HCT116 (cell line): ENCODE results near the gene TGFBR1. TPM values are rescaled to one million over a fixed set of nuclear protein-coding genes. Genes with fewer than 3 reads are reported as not detected.

Source experiments
- ATAC-seq: fragments of 200-7000 bp; cut with Tn5 transposase; 2 replicates; pipeline ENCODE4 v1.9.1; 2020; ENCODE audit warnings: mild to moderate bottlenecking, moderate library complexity
- BruUV-seq: library from RNA; stranded (reverse); fragments of 400-500 nt; replicated peaks from 2 replicates; lab custom pipeline; 2021; lab: Mats Ljungman, UMichigan
- CTCF ChIA-PET: fragments of 300-600 bp; sonication (Branson Sonifier 250); formaldehyde crosslinking; loops from one replicate; lab custom pipeline; 2021; ENCODE audit warnings: antibody characterized with exemption; lab: Charles Lee
- POLR2A ChIA-PET: fragments of 300-600, 350-600 bp; sonication (Branson Sonifier 250); formaldehyde crosslinking; loops from one replicate; lab custom pipeline; 2021; ENCODE audit warnings: antibody characterized with exemption; lab: Charles Lee
- RAD21 ChIA-PET, 2 experiments: fragments of 300-600 bp; sonication (Branson Sonifier 250); formaldehyde crosslinking; loops; one replicate each; lab custom pipeline; 2023; ENCODE audit warnings: low total read pairs in 2 of 2; ENCODE audit not compliant: uncharacterized antibody in 2 of 2, unreplicated experiment in 2 of 2, low non-redundant PET in 1 of 2; lab: Charles Lee
- DNase-seq: peaks from one replicate; pipeline ENCODE4 v3.0.0-alpha.2; 2010; ENCODE audit warnings: low read depth, low spot score
- H2AFZ ChIP-seq: fragments of 200-600 bp; shearing (Covaris generic), sonication (generic); 2 replicates; pipeline ENCODE4 v1.6.1; 2017; ENCODE audit warnings: low read depth, mixed run types, mixed read lengths, antibody characterized with exemption, low read length; ENCODE audit not compliant: poor library complexity, severe bottlenecking
- H3K27ac ChIP-seq: 2 replicates; pipeline ENCODE4 v1.5.1; 2012; ENCODE audit warnings: low read depth, low read length
- H3K27me3 ChIP-seq: fragments of 200-600 bp; sonication (generic); 2 replicates; pipeline ENCODE4 v1.6.1; 2016; ENCODE audit warnings: mixed run types, low read length, mixed read lengths; ENCODE audit not compliant: insufficient read depth
- H3K36me3 ChIP-seq, 2 experiments: fragments of 200-500 bp in 1 of 2; fragments of 200-600 bp in 1 of 2; sonication (Bioruptor generic) in 1 of 2; sonication (generic) in 1 of 2; 2 replicates each; pipeline versions ENCODE4 v1.5.1 to v1.6.1; 2014 to 2016; ENCODE audit warnings: low read length in 2 of 2, inconsistent platforms in 1 of 2, mixed read lengths in 1 of 2, mixed run types in 1 of 2; ENCODE audit not compliant: insufficient read depth in 2 of 2, control insufficient read depth in 1 of 2
- H3K4me1 ChIP-seq, 2 experiments: fragments of 200-600 bp in 1 of 2; sonication (generic) in 1 of 2; 2 replicates each; pipeline versions ENCODE4 v1.5.1 to v1.6.1; 2012 to 2017; ENCODE audit warnings: low read length in 2 of 2, inconsistent platforms in 1 of 2, mild to moderate bottlenecking in 1 of 2, mixed read lengths in 1 of 2, mixed run types in 1 of 2, moderate library complexity in 1 of 2; ENCODE audit not compliant: insufficient read depth in 2 of 2, control insufficient read depth in 1 of 2
- H3K4me2 ChIP-seq: fragments of 200-600 bp; sonication (generic); 2 replicates; pipeline ENCODE4 v1.6.1; 2017; ENCODE audit warnings: mixed run types, low read length, mixed read lengths
- H3K4me3 ChIP-seq, 2 experiments: fragments of 200-600 bp in 1 of 2; sonication (generic) in 1 of 2; replicated peaks in 1 of 2; 2 replicates each; pipeline ENCODE4 v1.5.1; 2011 to 2016; ENCODE audit warnings: low read length in 2 of 2, control low read depth in 1 of 2, low read depth in 1 of 2, mild to moderate bottlenecking in 1 of 2, mixed read lengths in 1 of 2, mixed run types in 1 of 2
- H3K79me2 ChIP-seq: fragments of 200-600 bp; sonication (generic); 2 replicates; pipeline ENCODE4 v1.6.1; 2017; ENCODE audit warnings: mild to moderate bottlenecking, mixed run types, low read length, moderate library complexity, mixed read lengths; ENCODE audit not compliant: insufficient read depth
- H3K9ac ChIP-seq: fragments of 200-600 bp; sonication (generic); 2 replicates; pipeline ENCODE4 v1.6.1; 2016; ENCODE audit warnings: low read length, mixed read lengths
- H3K9me2 ChIP-seq: fragments of 200-600 bp; sonication (generic), shearing (Covaris generic); 2 replicates; pipeline ENCODE4 v1.6.1; 2017; ENCODE audit warnings: mixed run types, mild to moderate bottlenecking, moderate library complexity; ENCODE audit not compliant: insufficient read depth
- H3K9me3 ChIP-seq, 2 experiments: fragments of 200-500 bp in 1 of 2; fragments of 200-600 bp in 1 of 2; sonication (Bioruptor generic) in 1 of 2; sonication (generic) in 1 of 2; 2 replicates each; pipeline ENCODE4 v1.6.1; 2014 to 2017; ENCODE audit warnings: low read length in 2 of 2, mixed read lengths in 2 of 2, inconsistent platforms in 1 of 2, low read depth in 1 of 2, mild to moderate bottlenecking in 1 of 2, mixed run types in 1 of 2, moderate library complexity in 1 of 2; ENCODE audit not compliant: control insufficient read depth in 1 of 2, insufficient read depth in 1 of 2
- H4K20me1 ChIP-seq: fragments of 200-600 bp; sonication (generic), shearing (Covaris generic); 2 replicates; pipeline ENCODE4 v1.6.1; 2017; ENCODE audit warnings: mixed run types, mild to moderate bottlenecking, moderate library complexity; ENCODE audit not compliant: insufficient read depth
- CBX3 ChIP-seq: IDR thresholded peaks from 2 replicates; pipeline ENCODE4 v1.6.1; 2012; ENCODE audit warnings: low read depth
- CEBPB ChIP-seq: IDR thresholded peaks from 2 replicates; pipeline ENCODE4 v1.6.1; 2012; ENCODE audit warnings: low read depth
- EGR1 ChIP-seq: IDR thresholded peaks from 2 replicates; pipeline ENCODE4 v1.6.1; 2012; ENCODE audit warnings: low read depth
- ELF1 ChIP-seq: IDR thresholded peaks from 2 replicates; pipeline ENCODE4 v1.6.1; 2012; ENCODE audit warnings: low read depth, borderline replicate concordance
- FOSL1 ChIP-seq: IDR thresholded peaks from 2 replicates; pipeline ENCODE4 v1.6.1; 2012; ENCODE audit warnings: low read depth
- JUND ChIP-seq: IDR thresholded peaks from 2 replicates; pipeline ENCODE4 v1.6.1; 2012
- MAX ChIP-seq: IDR thresholded peaks from 2 replicates; pipeline ENCODE4 v1.6.1; 2012
- POLR2A ChIP-seq: IDR thresholded peaks from 2 replicates; pipeline ENCODE4 v1.7.0; 2011; ENCODE audit warnings: borderline replicate concordance; ENCODE audit not compliant: insufficient read depth, insufficient read length; ENCODE audit errors: extremely low read depth
- POLR2AphosphoS5 ChIP-seq: IDR thresholded peaks from 2 replicates; pipeline ENCODE4 v1.6.1; 2011; ENCODE audit warnings: mild to moderate bottlenecking, low read depth, low read length, moderate library complexity
- RAD21 ChIP-seq: IDR thresholded peaks from 2 replicates; pipeline ENCODE4 v1.6.1; 2012; ENCODE audit warnings: low read depth, mild to moderate bottlenecking
- SIN3A ChIP-seq: IDR thresholded peaks from 2 replicates; pipeline ENCODE4 v1.6.1; 2012; ENCODE audit warnings: low read depth
- SP1 ChIP-seq: IDR thresholded peaks from 2 replicates; pipeline ENCODE4 v1.6.1; 2012; ENCODE audit warnings: low read depth
- SRF ChIP-seq: IDR thresholded peaks from 2 replicates; pipeline ENCODE4 v1.6.1; 2012; ENCODE audit warnings: low read depth
- TCF7L2 ChIP-seq: IDR thresholded peaks from 2 replicates; pipeline ENCODE4 v1.7.0; 2011; ENCODE audit warnings: borderline replicate concordance, inconsistent platforms; ENCODE audit not compliant: insufficient read depth, insufficient read length; ENCODE audit errors: extremely low read depth
- YY1 ChIP-seq: IDR thresholded peaks from 2 replicates; pipeline ENCODE4 v1.6.1; 2011; ENCODE audit warnings: low read length, low read depth, moderate library complexity, mild to moderate bottlenecking; ENCODE audit not compliant: insufficient replicate concordance; ENCODE audit errors: extremely low read depth
- intact Hi-C: fragments of 100-400 bp; cut with micrococcal nuclease; formaldehyde crosslinking; loops from 2 replicates; pipeline ENCODE4 v1.10.0; 2022
- total RNA-seq: library from RNA; stranded (reverse); gene quantifications from one replicate; pipeline ENCODE4 v1.2.1, GENCODE V29; 2021; ENCODE audit not compliant: unreplicated experiment
- TF ChIP-seq, protein P1 (sequence below): IDR thresholded peaks from 2 replicates; pipeline ENCODE4 v1.6.1; 2011; ENCODE audit warnings: mild to moderate bottlenecking, low read length, moderate library complexity; ENCODE audit not compliant: insufficient replicate concordance; ENCODE audit errors: extremely low read depth
- TF ChIP-seq, protein P2 (sequence below): IDR thresholded peaks from 2 replicates; pipeline ENCODE4 v1.6.1; 2012

TGFBR1 gene
- total RNA-seq, 1 experiment from 2014 or later, result 26.6 TPM

DNA sequence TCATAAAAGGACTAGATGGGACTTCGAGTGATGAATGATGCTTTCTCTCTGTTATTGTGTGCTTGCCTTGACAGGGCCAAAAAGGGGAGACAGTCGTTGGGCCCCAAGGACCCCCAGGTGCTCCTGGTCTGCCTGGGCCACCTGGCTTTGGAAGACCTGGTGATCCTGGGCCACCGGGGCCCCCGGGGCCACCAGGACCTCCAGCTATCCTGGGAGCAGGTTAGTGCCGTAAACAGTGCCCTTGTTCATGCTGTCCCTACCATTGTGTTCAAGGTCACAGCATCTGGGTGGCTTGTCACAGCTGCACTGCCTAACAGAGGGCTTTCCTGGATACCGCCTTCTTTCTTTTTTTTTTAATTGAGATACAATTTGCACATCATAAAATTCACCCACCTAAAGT lies 48.7 kb upstream of the TGFBR1 start:
- peaks cover 4% of the 10 kb centered on the region; the same call in 1 of the 2 replicates for H3K27me3 ChIP-seq
- no peak overlapping the region for H3K4me3 ChIP-seq
- H3K9ac ChIP-seq, result no peak overlapping the region
- no peak overlapping the region for H3K27ac ChIP-seq
- ChIA-PET POLR2A (no interaction called here), RAD21 (no interaction called here), CTCF (no interaction called here)
- no peak for TF ChIP-seq YY1
- peaks cover 0 to 9% of the 10 kb centered on the region in 2 experiments; a peak in 1 of 4 replicates for H3K4me1 ChIP-seq
- no peaks in the 10 kb centered on the region for H3K36me3 ChIP-seq
- ATAC-seq, result no peak
- no peaks in the 10 kb centered on the region for H4K20me1 ChIP-seq
- H3K4me2 ChIP-seq, result no peak overlapping the region
- BruUV-seq, result no TSS peak
- H3K79me2 ChIP-seq, result no peaks in the 10 kb centered on the region
- intact Hi-C loops, result no loop called here
- H3K9me3 ChIP-seq, result no peaks in the 10 kb centered on the region
- H2AFZ ChIP-seq, result no peak overlapping the region
- H3K9me2 ChIP-seq, result no peaks in the 10 kb centered on the region
- no peak for DNase-seq

- RAD21 ChIA-PET, result no interaction called here
- H4K20me1 ChIP-seq, result no peaks in the 10 kb centered on the region
- H3K9ac ChIP-seq, result no peak overlapping the region
- H3K79me2 ChIP-seq, result no peaks in the 10 kb centered on the region
- H2AFZ ChIP-seq, result no peak overlapping the region
- no peaks in the 10 kb centered on the region for H3K9me2 ChIP-seq
- ATAC-seq (no peak), DNase-seq (no peak)
- H3K4me1 ChIP-seq, result peaks cover 0 to 9% of the 10 kb centered on the region in 2 experiments; a peak in 1 of 4 replicates
- no peaks in the 10 kb centered on the region for H3K36me3 ChIP-seq
- no peak overlapping the region for H3K4me2 ChIP-seq
- H3K9me3 ChIP-seq, result no peaks in the 10 kb centered on the region
- H3K27me3 ChIP-seq, result peaks cover 10% of the 10 kb centered on the region
- POLR2A ChIA-PET, result no interaction called here
- intact Hi-C loops, result no loop called here
- CTCF ChIA-PET, result no interaction called here
- H3K27ac ChIP-seq, result no peak overlapping the region
- BruUV-seq, result no TSS peak
- no peak overlapping the region for H3K4me3 ChIP-seq
- no peak for TF ChIP-seq ELF1
- TF ChIP-seq SIN3A, result no peak
- no peak for TF ChIP-seq CBX3
- no peak for TF ChIP-seq EGR1
- TF ChIP-seq JUND, result no peak
- no peak for TF ChIP-seq SRF
- TF ChIP-seq SP1, result no peak
- no peak for TF ChIP-seq YY1
- no peak for TF ChIP-seq POLR2A
- no peak for TF ChIP-seq RAD21
- TF ChIP-seq MAX, result no peak
- no peak for TF ChIP-seq POLR2AphosphoS5
- TF ChIP-seq TCF7L2, result no peak
- no peak for TF ChIP-seq CEBPB
- TF ChIP-seq, protein P1, sequence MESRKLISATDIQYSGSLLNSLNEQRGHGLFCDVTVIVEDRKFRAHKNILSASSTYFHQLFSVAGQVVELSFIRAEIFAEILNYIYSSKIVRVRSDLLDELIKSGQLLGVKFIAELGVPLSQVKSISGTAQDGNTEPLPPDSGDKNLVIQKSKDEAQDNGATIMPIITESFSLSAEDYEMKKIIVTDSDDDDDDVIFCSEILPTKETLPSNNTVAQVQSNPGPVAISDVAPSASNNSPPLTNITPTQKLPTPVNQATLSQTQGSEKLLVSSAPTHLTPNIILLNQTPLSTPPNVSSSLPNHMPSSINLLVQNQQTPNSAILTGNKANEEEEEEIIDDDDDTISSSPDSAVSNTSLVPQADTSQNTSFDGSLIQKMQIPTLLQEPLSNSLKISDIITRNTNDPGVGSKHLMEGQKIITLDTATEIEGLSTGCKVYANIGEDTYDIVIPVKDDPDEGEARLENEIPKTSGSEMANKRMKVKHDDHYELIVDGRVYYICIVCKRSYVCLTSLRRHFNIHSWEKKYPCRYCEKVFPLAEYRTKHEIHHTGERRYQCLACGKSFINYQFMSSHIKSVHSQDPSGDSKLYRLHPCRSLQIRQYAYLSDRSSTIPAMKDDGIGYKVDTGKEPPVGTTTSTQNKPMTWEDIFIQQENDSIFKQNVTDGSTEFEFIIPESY, result no peak
- TF ChIP-seq, protein P2, sequence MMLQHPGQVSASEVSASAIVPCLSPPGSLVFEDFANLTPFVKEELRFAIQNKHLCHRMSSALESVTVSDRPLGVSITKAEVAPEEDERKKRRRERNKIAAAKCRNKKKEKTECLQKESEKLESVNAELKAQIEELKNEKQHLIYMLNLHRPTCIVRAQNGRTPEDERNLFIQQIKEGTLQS, result no peak
- TF ChIP-seq FOSL1, result no peak
Measured at GRCh38 chr9:99056886-99057664, 47.8 kb upstream of the TGFBR1 start.
